Esophagus muscularis mucosa (tissue), 4 donors: Measurements from ENCODE around the gene CETN3.

Source experiments
- EP300 ChIP-seq: sonication (generic); formaldehyde crosslinking; IDR thresholded peaks from one replicate; pipeline ENCODE4 v1.6.1; 2017; ENCODE audit warnings: antibody characterized with exemption
- POLR2A ChIP-seq: fragments of 450-650 bp; IDR thresholded peaks from one replicate; pipeline ENCODE4 v1.6.1; 2017; ENCODE audit warnings: antibody characterized with exemption, moderate library complexity, mild to moderate bottlenecking, low read depth
- POLR2AphosphoS5 ChIP-seq, 2 donors: sonication (generic); formaldehyde crosslinking; IDR thresholded peaks; one replicate each; pipeline ENCODE4 v1.6.1; 2017; ENCODE audit warnings: antibody characterized with exemption in 2 of 2
- TF ChIP-seq, protein P1 (sequence below), 3 experiments: fragments of 200-600 bp in 2 of 3; fragments of 450-650 bp in 1 of 3; sonication (generic) in 2 of 3; IDR thresholded peaks; one replicate each; pipeline ENCODE4 v1.5.1; 2017 to 2019; ENCODE audit warnings: antibody characterized with exemption in 3 of 3, mild to moderate bottlenecking in 2 of 3, moderate library complexity in 1 of 3

DNA sequence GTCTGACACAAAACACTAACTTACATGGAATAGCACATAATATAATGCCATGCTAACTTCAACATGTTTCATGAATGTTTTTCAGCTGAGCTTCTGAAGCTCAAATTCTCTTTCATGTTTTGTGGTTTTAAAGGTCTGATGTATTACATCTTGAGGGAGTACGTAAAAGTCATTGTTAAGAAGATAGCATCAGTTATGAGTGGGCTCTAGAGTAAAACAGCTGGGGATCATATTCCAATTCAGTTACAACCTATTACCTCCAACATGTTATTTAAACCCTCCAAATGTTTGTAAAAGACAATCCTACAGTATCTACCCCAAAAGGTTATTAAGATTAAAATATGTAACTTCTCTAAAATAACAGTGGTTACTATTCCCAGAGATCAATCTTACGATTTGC, 19.2 kb downstream of the CETN3 start:
- TF ChIP-seq, protein P1, sequence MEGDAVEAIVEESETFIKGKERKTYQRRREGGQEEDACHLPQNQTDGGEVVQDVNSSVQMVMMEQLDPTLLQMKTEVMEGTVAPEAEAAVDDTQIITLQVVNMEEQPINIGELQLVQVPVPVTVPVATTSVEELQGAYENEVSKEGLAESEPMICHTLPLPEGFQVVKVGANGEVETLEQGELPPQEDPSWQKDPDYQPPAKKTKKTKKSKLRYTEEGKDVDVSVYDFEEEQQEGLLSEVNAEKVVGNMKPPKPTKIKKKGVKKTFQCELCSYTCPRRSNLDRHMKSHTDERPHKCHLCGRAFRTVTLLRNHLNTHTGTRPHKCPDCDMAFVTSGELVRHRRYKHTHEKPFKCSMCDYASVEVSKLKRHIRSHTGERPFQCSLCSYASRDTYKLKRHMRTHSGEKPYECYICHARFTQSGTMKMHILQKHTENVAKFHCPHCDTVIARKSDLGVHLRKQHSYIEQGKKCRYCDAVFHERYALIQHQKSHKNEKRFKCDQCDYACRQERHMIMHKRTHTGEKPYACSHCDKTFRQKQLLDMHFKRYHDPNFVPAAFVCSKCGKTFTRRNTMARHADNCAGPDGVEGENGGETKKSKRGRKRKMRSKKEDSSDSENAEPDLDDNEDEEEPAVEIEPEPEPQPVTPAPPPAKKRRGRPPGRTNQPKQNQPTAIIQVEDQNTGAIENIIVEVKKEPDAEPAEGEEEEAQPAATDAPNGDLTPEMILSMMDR (IDR thresholded peaks at IDR 0.05), result no peak
- no peak for TF ChIP-seq POLR2A
- no peak for TF ChIP-seq EP300
- no peak for TF ChIP-seq POLR2AphosphoS5 (IDR thresholded peaks at IDR 0.05)
